Mesendoderm (in vitro differentiated cells): ENCODE measurements around the gene TBC1D16.
"Not testable (repeated sequence)": the region's sequence is repeated elsewhere in the genome, so short reads cannot be mapped to it uniquely, and the experiment has no call there.

Experiments
- DNase-seq: peaks from one replicate; pipeline ENCODE4 v3.0.0; 2013
- H2AK5ac ChIP-seq: 2 replicates; pipeline ENCODE4 v1.6.1; 2013; ENCODE audit warnings: low read length, inconsistent platforms
- H2BK120ac ChIP-seq: 2 replicates; pipeline ENCODE4 v1.6.1; 2013; ENCODE audit warnings: low read depth, mild to moderate bottlenecking, low read length, moderate library complexity, mixed read lengths
- H2BK15ac ChIP-seq: replicated peaks from 2 replicates; pipeline ENCODE4 v1.6.1; 2013; ENCODE audit warnings: low read depth, mild to moderate bottlenecking, moderate library complexity
- H2BK5ac ChIP-seq: 2 replicates; pipeline ENCODE4 v1.6.1; 2013; ENCODE audit warnings: low read length, inconsistent platforms
- H3K18ac ChIP-seq: 2 replicates; pipeline ENCODE4 v1.6.1; 2013; ENCODE audit warnings: mild to moderate bottlenecking, low read length, mixed read lengths
- H3K23ac ChIP-seq: one replicate; pipeline ENCODE4 v1.6.1; 2013; ENCODE audit warnings: low read length
- H3K27ac ChIP-seq: 2 replicates; pipeline ENCODE4 v1.5.1; 2013; ENCODE audit warnings: low read depth, mild to moderate bottlenecking, inconsistent platforms, low read length, moderate library complexity
- H3K27me3 ChIP-seq: 2 replicates; pipeline ENCODE4 v1.6.1; 2013; ENCODE audit warnings: low read length, control low read depth, mild to moderate bottlenecking, inconsistent platforms; ENCODE audit not compliant: insufficient read depth, poor library complexity
- H3K36me3 ChIP-seq: 2 replicates; pipeline ENCODE4 v1.6.1; 2013; ENCODE audit warnings: low read length, inconsistent platforms; ENCODE audit not compliant: control insufficient read depth, insufficient read depth
- H3K4ac ChIP-seq: one replicate; pipeline ENCODE4 v1.6.1; 2013; ENCODE audit warnings: low read depth, mild to moderate bottlenecking, low read length, moderate library complexity
- H3K4me1 ChIP-seq: 2 replicates; pipeline ENCODE4 v1.6.1; 2013; ENCODE audit warnings: low read depth, low read length, inconsistent platforms; ENCODE audit not compliant: control insufficient read depth
- H3K4me2 ChIP-seq: 2 replicates; pipeline ENCODE4 v1.6.1; 2013; ENCODE audit warnings: low read length
- H3K4me3 ChIP-seq: 2 replicates; pipeline ENCODE4 v1.5.1; 2013; ENCODE audit warnings: mild to moderate bottlenecking, low read length
- H3K56ac ChIP-seq: one replicate; pipeline ENCODE4 v1.6.1; 2013; ENCODE audit warnings: low read length
- H3K79me1 ChIP-seq: 2 replicates; pipeline ENCODE4 v1.6.1; 2013; ENCODE audit warnings: low read length, inconsistent platforms
- H3K79me2 ChIP-seq: 2 replicates; pipeline ENCODE4 v1.6.1; 2013; ENCODE audit warnings: mild to moderate bottlenecking, low read length; ENCODE audit not compliant: control insufficient read depth, insufficient read depth
- H3K9ac ChIP-seq: 2 replicates; pipeline ENCODE4 v1.6.1; 2013; ENCODE audit warnings: low read length, inconsistent platforms
- H4K5ac ChIP-seq: one replicate; pipeline ENCODE4 v1.6.1; 2013; ENCODE audit warnings: low read length
- H4K8ac ChIP-seq: one replicate; pipeline ENCODE4 v1.6.1; 2013; ENCODE audit warnings: low read depth, mild to moderate bottlenecking, control low read depth, low read length, moderate library complexity
- WGBS: extraction: QIAGEN DNeasy Blood & Tissue Kit; methylation state at CpG from one replicate; pipeline ENCODE4 v1.1.7; 2013; ENCODE audit warnings: low lambda C conversion rate, missing lambda C conversion rate; ENCODE audit not compliant: insufficient coverage; ENCODE audit errors: extremely low coverage; 5-methylcytosine and 5-hydroxymethylcytosine counted together

Gene TBC1D16

DNA sequence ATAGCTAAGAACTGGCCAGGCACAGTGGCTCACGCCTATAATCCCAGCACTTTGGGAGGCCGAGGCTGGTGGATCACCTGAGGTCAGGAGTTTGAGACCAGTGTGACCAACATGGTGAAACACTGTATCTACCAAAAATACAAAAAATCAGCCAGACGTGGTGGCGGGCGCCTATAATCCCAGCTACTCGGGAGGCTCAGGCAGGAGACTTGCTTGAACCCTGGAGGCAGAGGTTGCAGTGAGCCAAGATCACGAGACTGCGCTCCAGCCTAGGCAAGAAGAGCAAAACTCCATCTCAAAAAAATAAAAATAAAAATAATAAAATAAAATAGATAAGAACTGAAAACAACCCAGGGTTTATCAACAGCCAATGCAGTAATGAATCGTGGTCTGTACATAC lies 74.1 kb downstream of the TBC1D16 start:
- not testable (repeated sequence) for H3K4ac ChIP-seq, H3K9ac ChIP-seq, H3K79me1 ChIP-seq, H3K18ac ChIP-seq, H3K27ac ChIP-seq, H3K4me1 ChIP-seq, H2BK5ac ChIP-seq, H4K5ac ChIP-seq, H3K4me3 ChIP-seq, H2AK5ac ChIP-seq, H3K27me3 ChIP-seq, H2BK15ac ChIP-seq, H3K79me2 ChIP-seq, H4K8ac ChIP-seq, H3K36me3 ChIP-seq, H3K56ac ChIP-seq, DNase-seq, H3K4me2 ChIP-seq, H3K23ac ChIP-seq, H2BK120ac ChIP-seq
- no CpG with 5 or more reads among the region's 9 CpGs for WGBS

DNA sequence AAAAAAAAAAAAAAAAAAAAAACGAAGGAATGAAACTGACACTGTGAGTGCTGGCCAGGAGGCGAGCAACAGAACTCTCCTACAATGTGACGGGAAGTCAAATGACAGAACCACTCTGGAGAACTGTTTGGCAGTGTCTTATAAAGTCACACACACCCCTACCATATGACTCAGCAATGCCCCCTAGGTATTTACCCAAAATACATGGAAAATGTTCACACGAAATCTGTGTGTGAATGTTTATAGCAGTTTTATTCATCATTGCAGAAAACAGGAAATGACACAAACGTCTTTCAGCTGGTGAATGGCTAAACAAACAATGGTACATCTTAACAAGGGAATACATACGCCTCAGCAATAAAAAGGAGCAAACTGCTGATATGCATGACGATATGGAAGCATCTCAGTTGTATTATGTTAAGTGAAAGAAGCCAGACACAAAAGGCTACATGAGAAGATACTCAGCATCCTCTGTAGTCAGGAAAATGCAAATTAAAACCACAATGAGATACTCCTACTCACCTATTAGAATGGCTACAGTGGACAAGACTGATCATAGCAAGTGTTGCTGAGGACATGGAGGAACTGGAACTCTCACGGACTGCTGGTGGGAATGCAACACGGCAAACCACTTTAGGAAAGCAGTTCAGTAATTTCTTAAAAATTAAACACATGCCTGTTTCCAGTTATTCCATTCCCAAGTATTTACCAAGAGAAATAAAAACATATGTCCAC lies 74.7 kb downstream of the TBC1D16 start:
- H3K4me1 ChIP-seq: no peaks in the 10 kb centered on the region
- H3K18ac ChIP-seq: no peak overlapping the region
- H3K56ac ChIP-seq: no peak overlapping the region
- H2AK5ac ChIP-seq: no peak overlapping the region
- DNase-seq: no peak
- no CpG with 5 or more reads among the region's 9 CpGs for WGBS
- no peak overlapping the region for H4K8ac ChIP-seq
- H3K27me3 ChIP-seq: no peaks in the 10 kb centered on the region
- peaks cover 8% of the 10 kb centered on the region for H3K79me1 ChIP-seq
- peaks cover 2% of the 10 kb centered on the region for H3K79me2 ChIP-seq
- no peak overlapping the region for H3K23ac ChIP-seq
- no peaks in the 10 kb centered on the region for H3K36me3 ChIP-seq
- no peak overlapping the region for H3K9ac ChIP-seq
- H2BK15ac ChIP-seq: no peak overlapping the region
- H3K4me2 ChIP-seq: no peak overlapping the region
- no peak overlapping the region for H2BK120ac ChIP-seq
- H3K27ac ChIP-seq: no peak overlapping the region
- no peak overlapping the region for H2BK5ac ChIP-seq
- no peak overlapping the region for H3K4ac ChIP-seq
- H3K4me3 ChIP-seq: no peak overlapping the region
- no peak overlapping the region for H4K5ac ChIP-seq

DNA sequence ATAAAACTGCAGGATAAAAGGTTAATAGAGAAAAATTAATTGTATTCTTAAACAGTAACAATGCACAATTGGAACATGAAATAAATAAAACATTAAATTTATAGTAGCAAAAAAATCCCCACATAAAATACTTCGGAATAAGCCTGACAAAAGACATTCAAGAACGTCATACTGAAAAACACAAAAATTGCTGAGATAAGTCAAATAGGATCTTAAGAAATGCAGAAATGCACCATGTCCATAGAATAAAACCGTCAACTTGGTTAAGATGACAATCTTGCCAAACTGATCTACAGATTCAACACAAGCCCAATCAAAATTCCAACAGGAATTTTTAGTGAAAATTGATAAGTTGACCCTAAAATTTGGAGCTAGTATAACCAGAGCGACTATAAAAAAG lies 76.6 kb downstream of the TBC1D16 start:
- Histone ChIP-seq H2BK5ac (no peak overlapping the region), H3K27ac (no peak overlapping the region), H2AK5ac (no peak overlapping the region), H2BK120ac (no peak overlapping the region), H4K8ac (no peak overlapping the region), H4K5ac (no peak overlapping the region), H3K18ac (no peak overlapping the region), H3K9ac (no peak overlapping the region), H3K56ac (no peak overlapping the region), H3K4me3 (no peak overlapping the region), H3K27me3 (no peaks in the 10 kb centered on the region), H2BK15ac (no peak overlapping the region), H3K23ac (no peak overlapping the region), H3K79me2 (peaks cover 2% of the 10 kb centered on the region), H3K36me3 (no peaks in the 10 kb centered on the region), H3K4me1 (no peaks in the 10 kb centered on the region), H3K4ac (no peak overlapping the region), H3K79me1 (peaks cover 8% of the 10 kb centered on the region), H3K4me2 (no peak overlapping the region)
- no peak for DNase-seq
- no CpG with 5 or more reads among the region's 4 CpGs for WGBS

DNA sequence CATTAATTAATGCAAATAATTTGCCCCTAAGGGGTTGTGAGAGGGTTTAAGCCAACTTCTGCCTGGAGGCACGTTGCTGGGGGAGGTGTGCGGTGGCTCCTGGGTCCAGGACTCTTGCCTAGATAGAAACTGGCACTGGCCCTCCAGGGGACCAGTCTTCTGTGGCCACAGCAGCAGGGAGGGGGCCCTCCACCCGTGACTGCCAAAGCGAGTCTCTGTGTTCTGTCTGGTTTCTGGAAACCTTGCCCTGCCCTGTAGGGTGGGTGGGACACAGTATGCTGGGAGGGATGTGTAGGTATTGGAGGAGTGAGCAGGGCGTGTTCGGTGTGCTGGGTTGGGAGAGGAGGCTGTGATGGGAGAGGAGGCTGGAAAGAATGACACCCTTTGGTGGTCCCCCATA lies 78.8 kb downstream of the TBC1D16 start:
- H3K56ac ChIP-seq: no peak overlapping the region
- no peak overlapping the region for H3K9ac ChIP-seq
- H3K79me1 ChIP-seq: peaks cover 8% of the 10 kb centered on the region
- H3K4ac ChIP-seq: no peak overlapping the region
- peaks cover 2% of the 10 kb centered on the region for H3K79me2 ChIP-seq
- DNase-seq: no peak
- no peak overlapping the region for H3K23ac ChIP-seq
- no peak overlapping the region for H2BK15ac ChIP-seq
- H3K4me3 ChIP-seq: no peak overlapping the region
- no peak overlapping the region for H3K18ac ChIP-seq
- H3K27me3 ChIP-seq: no peaks in the 10 kb centered on the region
- H3K4me2 ChIP-seq: no peak overlapping the region
- no peak overlapping the region for H2BK120ac ChIP-seq
- no peak overlapping the region for H2BK5ac ChIP-seq
- H4K5ac ChIP-seq: no peak overlapping the region
- no peak overlapping the region for H2AK5ac ChIP-seq
- no peak overlapping the region for H3K27ac ChIP-seq
- H3K36me3 ChIP-seq: no peaks in the 10 kb centered on the region
- H3K4me1 ChIP-seq: no peaks in the 10 kb centered on the region
- H4K8ac ChIP-seq: no peak overlapping the region
- no CpG with 5 or more reads among the region's 6 CpGs for WGBS

DNA sequence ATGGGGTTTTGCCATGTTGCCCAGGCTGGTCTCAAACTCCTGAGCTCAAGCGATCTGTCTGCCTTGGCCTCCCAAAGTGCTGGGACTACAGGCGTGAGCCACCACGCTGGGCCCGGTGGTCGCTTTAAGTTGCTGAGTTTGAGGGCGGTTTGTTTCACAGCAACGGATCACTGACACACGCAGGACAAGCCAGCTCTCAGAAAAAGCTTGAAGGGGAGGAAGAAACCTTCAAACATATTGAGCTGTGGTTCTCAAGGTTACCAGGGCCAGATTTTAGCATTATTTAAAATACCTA lies 79.3 kb downstream of the TBC1D16 start:
- not testable (repeated sequence) for H3K9ac ChIP-seq, H2BK15ac ChIP-seq, H3K79me1 ChIP-seq, H2AK5ac ChIP-seq, H3K4me2 ChIP-seq, H3K4me1 ChIP-seq, H3K79me2 ChIP-seq, H2BK120ac ChIP-seq, H3K36me3 ChIP-seq, H3K27ac ChIP-seq, H3K4me3 ChIP-seq, H3K4ac ChIP-seq, H2BK5ac ChIP-seq, H4K8ac ChIP-seq, H4K5ac ChIP-seq, H3K27me3 ChIP-seq, H3K18ac ChIP-seq, DNase-seq, H3K56ac ChIP-seq, H3K23ac ChIP-seq
- WGBS: no CpG with 5 or more reads among the region's 8 CpGs
